Fibroblast of mammary gland (primary cell): Measurements from ENCODE around the gene RFNG.

Experiments
- DNase-seq: peaks from one replicate; pipeline ENCODE4 v3.0.0-alpha.2; 2010; ENCODE audit warnings: low read depth
- H3K4me3 ChIP-seq: 2 replicates; pipeline ENCODE4 v1.5.1; 2011; ENCODE audit warnings: low read depth, mild to moderate bottlenecking, low read length, moderate library complexity; ENCODE audit not compliant: control insufficient read depth
- TF ChIP-seq, protein P1 (sequence below): conservative IDR thresholded peaks from 2 replicates; pipeline ENCODE4 v1.5.1; 2011; ENCODE audit warnings: low read depth, low read length, inconsistent platforms; ENCODE audit not compliant: control insufficient read depth, insufficient read depth

Gene RFNG

DNA sequence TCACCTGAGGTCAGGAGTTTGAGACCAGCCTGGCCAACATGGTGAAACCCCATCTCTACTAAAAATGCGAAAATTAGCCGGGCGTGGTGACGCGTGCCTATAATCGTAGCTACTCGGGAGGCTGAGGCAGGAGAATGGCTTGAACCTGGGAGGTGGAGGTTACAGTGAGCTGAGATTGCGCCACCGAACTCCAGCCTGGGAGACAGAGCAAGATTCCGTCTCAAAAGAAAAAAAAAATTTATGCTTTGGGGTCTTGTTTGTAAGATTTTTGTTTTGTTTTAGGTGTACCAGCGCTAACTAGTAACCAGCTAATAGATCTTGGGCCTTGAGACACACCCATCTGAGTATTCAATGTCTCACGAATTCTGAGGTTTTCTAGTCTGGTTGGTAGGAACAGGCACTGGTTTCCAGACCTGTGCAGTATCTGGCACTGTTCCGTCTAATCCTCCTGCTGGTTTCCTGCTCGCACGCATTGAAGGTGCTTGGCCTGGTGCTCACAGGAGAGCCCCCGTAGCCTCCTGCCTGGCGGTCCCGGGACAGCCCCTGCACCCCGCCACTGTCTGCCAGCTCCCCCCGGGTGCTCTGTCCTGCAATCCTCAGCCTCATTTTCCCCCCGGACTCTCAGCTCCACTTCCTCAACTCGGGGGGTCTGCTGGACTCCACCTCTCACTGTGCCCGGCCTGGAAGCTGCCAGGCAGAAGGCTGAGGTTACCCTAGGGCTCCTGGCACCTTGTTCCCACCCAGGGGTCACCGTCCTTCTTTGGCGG, 24.6 kb upstream of the RFNG start:
- H3K4me3 ChIP-seq: no peak overlapping the region
- peak; percentile 35 for DNase-seq
- TF ChIP-seq, protein P1, sequence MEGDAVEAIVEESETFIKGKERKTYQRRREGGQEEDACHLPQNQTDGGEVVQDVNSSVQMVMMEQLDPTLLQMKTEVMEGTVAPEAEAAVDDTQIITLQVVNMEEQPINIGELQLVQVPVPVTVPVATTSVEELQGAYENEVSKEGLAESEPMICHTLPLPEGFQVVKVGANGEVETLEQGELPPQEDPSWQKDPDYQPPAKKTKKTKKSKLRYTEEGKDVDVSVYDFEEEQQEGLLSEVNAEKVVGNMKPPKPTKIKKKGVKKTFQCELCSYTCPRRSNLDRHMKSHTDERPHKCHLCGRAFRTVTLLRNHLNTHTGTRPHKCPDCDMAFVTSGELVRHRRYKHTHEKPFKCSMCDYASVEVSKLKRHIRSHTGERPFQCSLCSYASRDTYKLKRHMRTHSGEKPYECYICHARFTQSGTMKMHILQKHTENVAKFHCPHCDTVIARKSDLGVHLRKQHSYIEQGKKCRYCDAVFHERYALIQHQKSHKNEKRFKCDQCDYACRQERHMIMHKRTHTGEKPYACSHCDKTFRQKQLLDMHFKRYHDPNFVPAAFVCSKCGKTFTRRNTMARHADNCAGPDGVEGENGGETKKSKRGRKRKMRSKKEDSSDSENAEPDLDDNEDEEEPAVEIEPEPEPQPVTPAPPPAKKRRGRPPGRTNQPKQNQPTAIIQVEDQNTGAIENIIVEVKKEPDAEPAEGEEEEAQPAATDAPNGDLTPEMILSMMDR: no peak

DNA sequence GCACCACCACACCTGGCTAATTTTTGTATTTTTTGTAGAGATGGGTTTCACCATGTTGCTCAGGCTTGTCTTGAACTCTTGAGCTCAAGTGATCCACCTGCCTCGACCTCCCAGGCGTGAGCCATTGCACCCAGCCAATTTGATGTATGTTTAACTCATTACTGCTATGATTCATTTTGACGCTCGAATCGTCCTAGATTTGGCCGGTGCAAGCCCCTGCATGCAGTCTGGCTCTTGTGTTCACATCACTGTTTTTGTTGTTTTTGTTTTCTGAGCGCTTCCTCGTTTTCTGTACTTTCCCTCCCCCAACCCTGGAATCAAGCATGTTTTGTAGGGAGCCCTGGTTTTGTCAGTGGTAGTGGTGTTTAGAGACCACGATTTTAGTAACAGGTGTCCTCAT, 21.8 kb upstream of the RFNG start:
- TF ChIP-seq, protein P1: no peak
- H3K4me3 ChIP-seq: no peak overlapping the region
- no peak for DNase-seq

DNA sequence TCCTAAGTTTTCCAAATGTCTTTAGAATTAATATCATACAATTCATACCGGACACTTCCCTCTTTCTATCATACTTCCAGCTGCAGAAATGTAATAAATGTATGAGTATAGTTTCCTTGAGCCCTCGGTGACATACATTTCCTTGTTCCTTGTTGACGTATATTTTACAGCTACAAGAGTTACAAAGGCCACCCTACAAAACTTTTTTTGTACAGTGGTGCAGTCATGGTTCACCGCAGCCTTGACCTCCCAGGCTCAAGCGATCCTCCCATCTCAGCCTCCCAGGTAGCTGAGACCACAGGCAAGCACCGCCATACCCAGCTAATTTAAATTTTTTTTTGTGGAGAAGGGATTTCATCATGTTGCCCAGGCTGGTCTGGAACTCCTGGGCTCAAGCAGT, 21.2 kb upstream of the RFNG start:
- no peak for DNase-seq
- TF ChIP-seq, protein P1: no peak
- H3K4me3 ChIP-seq: no peak overlapping the region

DNA sequence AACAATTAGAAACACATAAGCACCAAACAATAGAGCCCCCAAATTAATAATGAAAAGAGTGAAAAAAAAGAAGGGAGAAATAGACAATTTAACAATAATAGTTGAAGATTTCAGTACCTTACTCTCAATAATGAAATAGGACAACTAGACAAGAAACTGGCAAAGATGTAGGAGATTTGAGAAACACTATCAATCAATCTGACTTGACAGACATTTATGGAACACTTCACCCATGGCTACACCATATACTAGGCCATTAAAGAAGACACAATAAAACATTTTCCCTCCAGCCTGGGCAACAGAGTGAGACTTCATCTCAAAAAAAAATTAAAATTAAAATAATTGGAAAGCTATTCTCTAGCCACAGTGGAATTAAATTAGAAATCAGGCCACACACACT, 19.0 kb upstream of the RFNG start:
- DNase-seq: no peak
- no peak overlapping the region for H3K4me3 ChIP-seq
- TF ChIP-seq, protein P1: no peak

DNA sequence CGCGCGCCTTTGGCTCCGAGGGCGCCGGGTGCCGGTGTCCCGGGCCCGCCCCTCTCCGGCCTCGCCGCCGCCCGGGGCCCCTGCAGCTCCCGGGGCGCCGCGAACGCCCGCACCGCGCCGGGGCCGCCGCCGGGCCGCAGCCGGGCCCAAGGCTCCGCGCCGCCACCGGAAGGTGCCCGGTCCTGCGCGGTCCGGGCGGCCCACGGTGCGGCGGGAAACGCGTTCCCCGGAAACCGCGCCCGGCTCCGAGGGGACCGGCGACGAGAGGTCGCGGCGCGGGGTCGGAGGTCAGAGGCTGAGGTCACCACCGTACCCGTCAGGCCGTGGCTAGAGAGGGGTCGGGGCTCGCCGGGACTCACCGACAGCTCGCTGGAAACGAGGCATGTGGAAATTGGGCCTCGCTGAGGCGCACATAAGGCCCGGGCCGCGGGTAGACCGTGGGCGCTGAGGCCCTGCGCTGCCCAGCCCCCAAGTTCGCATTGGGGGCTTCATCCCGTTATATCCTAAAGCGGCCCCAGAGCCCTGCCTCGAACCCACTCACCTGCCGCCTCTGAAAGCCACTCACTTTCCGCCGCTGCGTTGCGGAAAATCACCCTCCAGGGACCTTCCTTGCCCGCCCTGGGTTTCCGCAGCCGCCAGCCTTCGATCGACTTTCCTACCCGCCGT, 14.2 kb upstream of the RFNG start, which contains the start of gene DUS1L:
TSS of gene DUS1L (minus strand) at position 167 of the 666 bp plus-strand sequence. CDS start 745 bp downstream, outside the sequence.
- TF ChIP-seq, protein P1: no peak
- peak; percentile 35 for DNase-seq
- H3K4me3 ChIP-seq: peak within 1 kb of the TSS; percentile 70

DNA sequence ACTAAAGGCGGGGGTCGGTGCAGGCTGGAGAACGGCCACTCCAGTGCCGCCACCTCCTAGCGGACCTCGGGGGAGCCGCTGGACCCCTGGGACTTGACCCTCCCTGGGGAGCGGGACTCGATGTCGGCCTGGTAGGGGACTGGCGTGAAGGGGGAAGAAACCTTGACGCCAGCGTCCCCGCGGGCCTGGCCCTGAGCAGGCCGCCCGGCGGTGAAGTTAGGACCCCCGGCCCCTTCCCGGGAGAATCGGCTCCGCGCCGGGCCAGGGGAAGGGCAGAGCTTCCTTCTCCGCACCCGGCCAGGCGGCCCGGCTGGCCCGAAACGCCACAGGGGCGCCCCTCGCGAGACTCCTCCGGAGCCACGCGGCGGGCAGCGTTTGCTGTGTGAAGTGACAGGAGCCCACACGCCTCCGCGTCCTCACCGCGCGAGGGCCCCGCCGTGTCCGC, 13.6 kb upstream of the RFNG start:
- TF ChIP-seq, protein P1: no peak
- DNase-seq: no peak
- peak overlapping the region; percentile 70 for H3K4me3 ChIP-seq
